Kidney (tissue), 14 donors: ENCODE data around the gene COMMD8. TPM values are rescaled to one million over a fixed set of nuclear protein-coding genes. Genes with fewer than 3 reads are reported as not detected.

Experiments
- DNase-seq, 5 donors: peaks; one replicate each; pipeline ENCODE4 v3.0.0-alpha.2; 2013 to 2020
- FAIRE-seq: peaks from 2 replicates; lab custom pipeline; 2012; peaks lifted over from hg19 to GRCh38; lab: Jason Lieb, UNC
- H3K27ac ChIP-seq, 2 donors: one replicate each; pipeline ENCODE4 v1.7.0; 2013; ENCODE audit warnings: low read depth in 2 of 2, low read length in 2 of 2, inconsistent platforms in 1 of 2
- H3K27me3 ChIP-seq: one replicate; pipeline ENCODE4 v1.7.1; 2013; ENCODE audit warnings: low read length, inconsistent platforms; ENCODE audit not compliant: control insufficient read depth, insufficient read depth
- H3K36me3 ChIP-seq, 3 donors: one replicate each; pipeline versions ENCODE4 v1.7.0 to v1.7.1; 2013; ENCODE audit warnings: low read length in 3 of 3, control low read depth in 1 of 3, inconsistent platforms in 1 of 3; ENCODE audit not compliant: insufficient read depth in 3 of 3, control insufficient read depth in 2 of 3
- H3K4me1 ChIP-seq, 3 donors: one replicate each; pipeline versions ENCODE4 v1.7.0 to v1.7.1; 2013; ENCODE audit warnings: low read length in 3 of 3, inconsistent platforms in 1 of 3, low read depth in 1 of 3; ENCODE audit not compliant: control insufficient read depth in 2 of 3, insufficient read depth in 2 of 3
- H3K4me3 ChIP-seq, 3 donors: one replicate each; pipeline versions ENCODE4 v1.7.0 to v1.8.1; 2013; ENCODE audit warnings: low read length in 3 of 3, control low read depth in 1 of 3, inconsistent platforms in 1 of 3
- H3K9ac ChIP-seq, 3 donors: one replicate each; pipeline versions ENCODE4 v1.7.0 to v1.7.1; 2013; ENCODE audit warnings: low read length in 3 of 3, control low read depth in 1 of 3, inconsistent platforms in 1 of 3
- H3K9me3 ChIP-seq, 3 donors: one replicate each; pipeline versions ENCODE4 v1.7.0 to v1.7.1; 2013; ENCODE audit warnings: low read length in 3 of 3, control low read depth in 1 of 3, inconsistent platforms in 1 of 3; ENCODE audit not compliant: control insufficient read depth in 2 of 3, insufficient read depth in 1 of 3
- CTCF ChIP-seq: IDR thresholded peaks from 3 replicates; pipeline ENCODE4 v1.5.1; 2012; ENCODE audit warnings: mild to moderate bottlenecking, moderate library complexity, borderline replicate concordance; ENCODE audit not compliant: insufficient read depth; ENCODE audit errors: extremely low read depth
- intact Hi-C: fragments of 100-400 bp; cut with DNase I; formaldehyde crosslinking; loops from one replicate; pipeline ENCODE4 v1.11.1; 2022
- polyA plus RNA-seq: library from polyadenylated mRNA; stranded (reverse); fragments of 350-450 nt; fragmentation: Illumina TruSeq; extraction: RNeasy Lipid Tissue Mini Kit (QIAGEN cat#74804); gene quantifications from one replicate; pipeline ENCODE4 v1.2.3, GENCODE V29; 2014; ENCODE audit warnings: low read depth, low replicate concordance; ENCODE audit not compliant: insufficient read depth
- total RNA-seq: library from RNA; stranded (reverse); fragmentation: NEBNext Ultra II Directional; extraction: Animal tissue kit (Norgen Biotek cat#: 25700); gene quantifications from one replicate; pipeline ENCODE4 v1.2.1, GENCODE V29; 2021
- donor health status: control.
- donor health status: control.
- donor health status: control.
- donor health status: control.
- donor health status: control.
- donor health status: DM: yes; HTN: yes; CAD: no.
- donor health status: Normal renal cell carcinoma (clear cell type).

COMMD8 gene
- total and polyA plus RNA-seq, 2 donors from 2014 or later: 21.0 to 39.8 TPM

- H3K9me3 ChIP-seq: no peaks in the 10 kb centered on the region
- no peak for TF ChIP-seq CTCF
- no peaks in the 10 kb centered on the region for H3K27me3 ChIP-seq
- H3K4me1 ChIP-seq: no peaks in the 10 kb centered on the region
- H3K9ac ChIP-seq: no peak overlapping the region
- FAIRE-seq (no peak), DNase-seq (no peak)
- intact Hi-C loops: no loop called here
- no peak overlapping the region for H3K27ac ChIP-seq
- no peak overlapping the region for H3K4me3 ChIP-seq
- H3K36me3 ChIP-seq: no peaks in the 10 kb centered on the region
Measured at GRCh38 chr4:47434931-47435330, 28.6 kb downstream of the COMMD8 start.

DNA sequence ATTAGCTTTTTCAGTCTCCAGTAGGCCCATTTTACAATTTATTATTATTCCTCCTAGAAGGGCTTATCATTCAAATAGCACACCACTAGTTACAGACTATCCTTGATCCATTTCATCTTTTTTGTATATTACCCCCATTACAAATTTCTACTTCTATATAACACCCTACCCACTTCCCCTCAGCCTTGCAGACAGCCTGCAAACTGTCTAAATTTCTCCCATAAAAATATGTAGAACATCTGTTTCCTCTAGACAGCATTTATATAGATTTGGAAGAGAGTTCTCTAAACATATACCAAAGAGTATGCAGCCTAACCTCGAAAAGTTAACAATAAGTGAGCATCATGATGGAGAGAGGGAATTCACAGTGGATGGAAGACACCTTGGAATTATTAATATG is 30.8 kb downstream of the COMMD8 start:
- Histone ChIP-seq H3K9me3 (no peaks in the 10 kb centered on the region), H3K9ac (no peak overlapping the region), H3K27ac (no peak overlapping the region), H3K36me3 (no peaks in the 10 kb centered on the region), H3K4me3 (no peak overlapping the region), H3K4me1 (no peaks in the 10 kb centered on the region), H3K27me3 (no peaks in the 10 kb centered on the region)
- no peak for FAIRE-seq
- no peak for DNase-seq
- no peak for TF ChIP-seq CTCF
- intact Hi-C loops: no loop called here

DNA sequence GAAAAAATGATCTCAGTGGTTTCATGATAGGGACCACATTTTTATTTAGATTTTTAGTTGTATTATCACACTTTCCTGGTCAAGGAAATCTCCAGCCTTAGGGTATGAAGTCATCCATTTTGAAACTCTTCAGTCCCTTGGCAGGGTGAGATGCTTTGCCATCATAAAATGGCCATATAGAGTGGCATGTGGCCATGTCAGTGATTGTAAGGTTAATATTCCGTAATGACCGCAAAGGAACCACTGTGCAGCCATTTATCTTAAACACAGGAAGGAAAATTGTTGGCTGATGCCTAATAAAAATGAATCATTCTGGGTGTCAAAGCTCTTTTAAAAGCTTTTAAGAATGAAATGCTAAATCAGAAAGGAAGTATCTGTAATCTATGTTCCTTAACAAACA is 35.6 kb downstream of the COMMD8 start:
- Histone ChIP-seq H3K9ac (no peak overlapping the region), H3K27ac (no peak overlapping the region), H3K9me3 (no peaks in the 10 kb centered on the region), H3K4me1 (no peaks in the 10 kb centered on the region), H3K4me3 (no peak overlapping the region), H3K27me3 (no peaks in the 10 kb centered on the region), H3K36me3 (no peaks in the 10 kb centered on the region)
- TF ChIP-seq CTCF: no peak
- intact Hi-C loops: no loop called here
- DNase-seq (no peak), FAIRE-seq (no peak)

GRCh38 chr4:47425628-47426027 is 37.9 kb downstream of the COMMD8 start:
- H3K4me3 ChIP-seq: no peak overlapping the region
- no peaks in the 10 kb centered on the region for H3K9me3 ChIP-seq
- no peak overlapping the region for H3K9ac ChIP-seq
- FAIRE-seq: no peak
- DNase-seq: peak in 1 of 5 donors; percentile 68
- TF ChIP-seq CTCF: no peak
- H3K4me1 ChIP-seq: no peaks in the 10 kb centered on the region
- no peaks in the 10 kb centered on the region for H3K36me3 ChIP-seq
- no peaks in the 10 kb centered on the region for H3K27me3 ChIP-seq
- intact Hi-C loops: no loop called here
- H3K27ac ChIP-seq: no peak overlapping the region
